Activated naive CD8-positive, alpha-beta T cell treated with anti-CD3 and anti-CD28 coated beads, Interleukin-2, amount 50 U/mL, for 24 hours (primary cell): ENCODE measurements around the gene HOXD12.

Experiments
- ATAC-seq: fragments of 150-1000 bp; cut with Tn5 transposase; one replicate; pipeline ENCODE4 v1.10.0; 2021
- DNase-seq: peaks from one replicate; pipeline ENCODE4 v3.0.0; 2021
- H3K27ac Mint-ChIP-seq: one replicate; pipeline ENCODE4 v1.8.0; 2021; ENCODE audit warnings: mild to moderate bottlenecking, mixed read lengths
- H3K27me3 Mint-ChIP-seq: one replicate; pipeline ENCODE4 v1.8.0; 2021; ENCODE audit warnings: mixed read lengths
- H3K36me3 Mint-ChIP-seq: one replicate; pipeline ENCODE4 v1.8.0; 2021; ENCODE audit warnings: low read depth, mixed read lengths
- H3K4me1 Mint-ChIP-seq: one replicate; pipeline ENCODE4 v1.8.0; 2021; ENCODE audit warnings: mixed read lengths
- H3K4me3 Mint-ChIP-seq: one replicate; pipeline ENCODE4 v1.8.0; 2021; ENCODE audit warnings: mild to moderate bottlenecking, moderate library complexity, mixed read lengths
- H3K9me3 Mint-ChIP-seq: one replicate; pipeline ENCODE4 v1.8.0; 2021; ENCODE audit warnings: mixed read lengths

HOXD12 gene

GRCh38 chr2:176114120-176114929 is 14.7 kb downstream of the HOXD12 start:
- Mint-ChIP-seq H3K27me3 (peaks cover 92% of the 10 kb centered on the region), H3K4me3 (no peak overlapping the region), H3K4me1 (peaks cover 7% of the 10 kb centered on the region), H3K36me3 (peaks cover 10% of the 10 kb centered on the region), H3K27ac (no peak overlapping the region), H3K9me3 (peaks cover 22% of the 10 kb centered on the region)
- DNase-seq (no peak), ATAC-seq (no peak)

- peaks cover 7% of the 10 kb centered on the region for H3K36me3 Mint-ChIP-seq
- H3K4me1 Mint-ChIP-seq: peaks cover 4% of the 10 kb centered on the region
- DNase-seq: no peak
- peaks cover 19% of the 10 kb centered on the region for H3K9me3 Mint-ChIP-seq
- no peak overlapping the region for H3K4me3 Mint-ChIP-seq
- peaks cover 94% of the 10 kb centered on the region for H3K27me3 Mint-ChIP-seq
- no peak for ATAC-seq
- no peak overlapping the region for H3K27ac Mint-ChIP-seq
Measured at GRCh38 chr2:176114930-176115625, 15.5 kb downstream of the HOXD12 start.

- Mint-ChIP-seq H3K27me3 (peaks cover 94% of the 10 kb centered on the region), H3K4me3 (no peak within 1 kb of the TSS), H3K4me1 (peaks cover 4% of the 10 kb centered on the region), H3K36me3 (peaks cover 6% of the 10 kb centered on the region), H3K9me3 (peaks cover 19% of the 10 kb centered on the region), H3K27ac (no peak within 1 kb of the TSS)
- DNase-seq (no peak), ATAC-seq (no peak)
Measured at GRCh38 chr2:176115883-176116813, 16.6 kb downstream of the HOXD12 start, which contains the start of gene HOXD10. TSS of gene HOXD10 (plus strand) at chr2:176116778. CDS start at chr2:176116834, 56 bp downstream.

GRCh38 chr2:176117162-176117822 is 17.7 kb downstream of the HOXD12 start:
- no peak overlapping the region for H3K4me3 Mint-ChIP-seq
- peaks cover 89% of the 10 kb centered on the region for H3K27me3 Mint-ChIP-seq
- no peak overlapping the region for H3K27ac Mint-ChIP-seq
- no peak for DNase-seq
- no peak for ATAC-seq
- H3K9me3 Mint-ChIP-seq: peaks cover 19% of the 10 kb centered on the region
- H3K36me3 Mint-ChIP-seq: peaks cover 5% of the 10 kb centered on the region
- peaks cover 4% of the 10 kb centered on the region for H3K4me1 Mint-ChIP-seq

- peaks cover 86% of the 10 kb centered on the region for H3K27me3 Mint-ChIP-seq
- H3K4me1 Mint-ChIP-seq: peaks cover 6% of the 10 kb centered on the region
- no peak overlapping the region for H3K27ac Mint-ChIP-seq
- no peak overlapping the region for H3K4me3 Mint-ChIP-seq
- peaks cover 5% of the 10 kb centered on the region for H3K36me3 Mint-ChIP-seq
- DNase-seq: no peak
- H3K9me3 Mint-ChIP-seq: peaks cover 19% of the 10 kb centered on the region
- no peak for ATAC-seq
Measured at GRCh38 chr2:176117823-176118371, 18.3 kb downstream of the HOXD12 start.

GRCh38 chr2:176118601-176119339 is 19.2 kb downstream of the HOXD12 start:
- Mint-ChIP-seq H3K36me3 (peaks cover 5% of the 10 kb centered on the region), H3K4me1 (peaks cover 7% of the 10 kb centered on the region), H3K4me3 (no peak overlapping the region), H3K27me3 (peaks cover 84% of the 10 kb centered on the region), H3K27ac (no peak overlapping the region), H3K9me3 (peaks cover 12% of the 10 kb centered on the region)
- no peak for ATAC-seq
- no peak for DNase-seq

GRCh38 chr2:176120364-176121189 is 21.0 kb downstream of the HOXD12 start:
- H3K27ac Mint-ChIP-seq: no peak overlapping the region
- peaks cover 5% of the 10 kb centered on the region for H3K36me3 Mint-ChIP-seq
- H3K4me1 Mint-ChIP-seq: peaks cover 9% of the 10 kb centered on the region
- peaks cover 85% of the 10 kb centered on the region for H3K27me3 Mint-ChIP-seq
- no peak for ATAC-seq
- H3K9me3 Mint-ChIP-seq: peaks cover 11% of the 10 kb centered on the region
- no peak overlapping the region for H3K4me3 Mint-ChIP-seq
- no peak for DNase-seq

- H3K27ac Mint-ChIP-seq: no peak overlapping the region
- peaks cover 84% of the 10 kb centered on the region for H3K27me3 Mint-ChIP-seq
- H3K9me3 Mint-ChIP-seq: peaks cover 8% of the 10 kb centered on the region
Measured at GRCh38 chr2:176121190-176122051, 21.8 kb downstream of the HOXD12 start.

GRCh38 chr2:176122052-176122682 is 22.6 kb downstream of the HOXD12 start:
- peaks cover 84% of the 10 kb centered on the region for H3K27me3 Mint-ChIP-seq
- no peak overlapping the region for H3K27ac Mint-ChIP-seq
- peaks cover 4% of the 10 kb centered on the region for H3K36me3 Mint-ChIP-seq
- peaks cover 8% of the 10 kb centered on the region for H3K9me3 Mint-ChIP-seq
- H3K4me1 Mint-ChIP-seq: peaks cover 11% of the 10 kb centered on the region
- ATAC-seq (no peak), DNase-seq (no peak)
- H3K4me3 Mint-ChIP-seq: peak overlapping the region; percentile 26

More at GRCh38 chr2:176121190-176122051, 21.8 kb downstream of the HOXD12 start:
- ATAC-seq (no peak), DNase-seq (no peak)
- peaks cover 9% of the 10 kb centered on the region for H3K4me1 Mint-ChIP-seq
- H3K4me3 Mint-ChIP-seq: no peak overlapping the region
- H3K36me3 Mint-ChIP-seq: peaks cover 4% of the 10 kb centered on the region

- peaks cover 8% of the 10 kb centered on the region for H3K9me3 Mint-ChIP-seq
- H3K4me3 Mint-ChIP-seq: peak within 1 kb of the TSS; percentile 26
- no peak for DNase-seq
- peaks cover 15% of the 10 kb centered on the region for H3K4me1 Mint-ChIP-seq
- ATAC-seq: peak; percentile 15
- peaks cover 86% of the 10 kb centered on the region for H3K27me3 Mint-ChIP-seq
- peaks cover 4% of the 10 kb centered on the region for H3K36me3 Mint-ChIP-seq
- peak within 1 kb of the TSS; percentile 35 for H3K27ac Mint-ChIP-seq
Measured at GRCh38 chr2:176122683-176123410, 23.3 kb downstream of the HOXD12 start, which contains the start of gene HOXD9. TSS of gene HOXD9 (plus strand) at chr2:176122719. CDS start at chr2:176122769, 50 bp downstream.
